ENCODE data around the gene CFAP43.

Gene CFAP43

GRCh38 chr10:104233817-104234216 is 1.7 kb upstream of the CFAP43 start:
- in situ Hi-C loops (cut with HindIII; ENCODE audit: low sequenced_read_pairs) = no loop called here
- DNase-seq (ENCODE audit: low read depth, low spot score) = no peak
- H3K4me3 ChIP-seq (ENCODE audit: low read depth, low read length) = no peak overlapping the region
- no peak for TF ChIP-seq CTCF (IDR thresholded peaks at IDR 0.05; ENCODE audit: low read depth, low read length)

DNA sequence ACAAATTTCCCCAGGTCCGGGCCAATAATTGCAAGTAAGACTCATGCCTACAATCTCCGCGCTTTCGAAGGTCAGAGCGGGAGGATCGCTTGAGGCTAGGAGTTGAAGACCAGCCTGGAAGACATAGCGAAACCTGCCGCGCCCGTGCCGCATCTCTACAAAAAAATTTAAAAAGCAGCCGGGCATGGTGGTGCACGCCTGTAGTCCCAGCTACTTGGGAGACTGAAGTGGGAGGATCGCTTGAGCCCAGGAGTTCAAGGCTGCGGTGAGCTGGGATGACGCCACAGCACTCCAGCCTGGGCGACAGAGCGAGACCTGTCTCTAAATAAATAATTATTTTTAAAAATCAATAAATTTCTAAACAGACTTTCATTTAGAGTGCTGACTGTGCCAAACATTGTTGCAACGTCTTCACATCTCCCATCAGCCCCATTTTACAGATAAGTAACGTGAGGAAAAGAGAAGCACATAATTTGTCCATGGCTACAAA is 494 bp upstream of the CFAP43 start:
- in situ Hi-C loops (cut with HindIII; ENCODE audit: low sequenced_read_pairs) = no loop called here
- H3K4me3 ChIP-seq (ENCODE audit: low read depth, low read length) = peak overlapping the region; percentile 81
- no peak for TF ChIP-seq CTCF (IDR thresholded peaks at IDR 0.05; ENCODE audit: low read depth, low read length)
- no peak for DNase-seq (ENCODE audit: low read depth, low spot score)

DNA sequence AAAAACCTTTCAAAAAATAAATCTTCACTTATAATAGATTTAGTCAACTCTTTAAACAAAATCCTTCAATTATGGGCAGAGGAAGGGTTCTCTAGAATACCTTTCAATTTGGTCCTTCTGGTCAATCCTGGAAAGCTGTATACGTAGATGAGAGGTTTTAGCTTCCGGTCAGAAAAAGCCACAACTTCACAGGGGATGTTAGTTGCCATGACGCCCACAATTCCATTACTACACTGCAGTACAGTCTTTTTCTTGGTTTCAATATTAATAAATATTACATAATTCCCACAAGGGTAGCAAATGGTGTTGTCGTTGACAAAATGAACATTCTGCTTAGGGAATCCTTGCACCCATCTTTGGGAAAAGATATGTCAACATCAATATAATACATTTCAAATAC is 1.7 kb downstream of the CFAP43 start:
- DNase-seq (ENCODE audit: low read depth, low spot score) = no peak
- TF ChIP-seq CTCF (IDR thresholded peaks at IDR 0.05; ENCODE audit: low read depth, low read length) = no peak
- no peak overlapping the region for H3K4me3 ChIP-seq (ENCODE audit: low read depth, low read length)
- in situ Hi-C loops (cut with HindIII; ENCODE audit: low sequenced_read_pairs) = no loop called here

- no peak for DNase-seq (ENCODE audit: low read depth, low spot score)
- no peak overlapping the region for H3K4me3 ChIP-seq (ENCODE audit: low read depth, low read length)
- in situ Hi-C loops (cut with HindIII; ENCODE audit: low sequenced_read_pairs) = no loop called here
- TF ChIP-seq CTCF (IDR thresholded peaks at IDR 0.05; ENCODE audit: low read depth, low read length) = no peak
Measured at GRCh38 chr10:104223304-104223703, 8.9 kb downstream of the CFAP43 start.

DNA sequence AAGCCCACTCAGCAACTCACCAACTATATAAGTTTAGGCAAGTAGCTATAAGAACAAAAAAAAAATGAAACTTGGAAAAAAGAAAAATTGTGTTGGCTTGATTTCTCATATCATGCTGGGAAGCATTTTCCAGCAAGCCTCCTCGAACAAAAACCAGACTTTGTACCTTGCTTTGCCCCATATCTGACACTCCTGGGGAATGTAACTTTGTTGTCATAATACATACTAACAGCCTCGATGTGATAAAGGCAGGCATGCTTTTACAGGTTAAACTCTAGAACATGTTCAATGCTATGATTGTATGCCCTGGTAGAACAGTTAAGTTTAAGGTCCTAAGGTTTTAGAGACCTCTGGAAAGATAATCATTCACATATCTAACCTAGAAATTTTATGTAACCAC is 11.6 kb downstream of the CFAP43 start:
- in situ Hi-C loops (cut with HindIII; ENCODE audit: low sequenced_read_pairs) = no loop called here
- H3K4me3 ChIP-seq (ENCODE audit: low read depth, low read length) = no peak overlapping the region
- no peak for DNase-seq (ENCODE audit: low read depth, low spot score)
- TF ChIP-seq CTCF (IDR thresholded peaks at IDR 0.05; ENCODE audit: low read depth, low read length) = no peak

DNA sequence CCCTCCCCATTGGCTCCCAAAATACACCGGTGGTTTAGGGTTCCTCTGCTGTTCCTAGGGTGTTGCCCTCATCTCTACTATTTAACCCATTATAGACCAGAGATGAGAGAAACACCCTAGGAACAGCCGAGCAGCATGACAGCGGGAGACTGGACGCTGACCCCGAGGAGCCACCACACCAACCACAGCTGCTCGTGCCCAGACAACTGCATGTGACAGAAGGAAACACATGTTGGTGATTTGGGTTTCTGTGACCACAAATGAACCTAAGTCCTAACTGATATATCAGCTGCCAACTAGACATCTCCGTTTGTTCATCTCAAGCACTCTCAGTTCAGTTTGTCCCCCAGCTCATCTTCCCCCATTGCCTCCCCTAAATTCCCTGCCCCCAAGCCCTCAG is 13.4 kb downstream of the CFAP43 start:
- no peak for DNase-seq (ENCODE audit: low read depth, low spot score)
- no peak for TF ChIP-seq CTCF (IDR thresholded peaks at IDR 0.05; ENCODE audit: low read depth, low read length)
- in situ Hi-C loops (cut with HindIII; ENCODE audit: low sequenced_read_pairs) = no loop called here
- no peak overlapping the region for H3K4me3 ChIP-seq (ENCODE audit: low read depth, low read length)

GRCh38 chr10:104216631-104217030 is 15.5 kb downstream of the CFAP43 start:
- in situ Hi-C loops (cut with HindIII; ENCODE audit: low sequenced_read_pairs) = no loop called here
- DNase-seq (ENCODE audit: low read depth, low spot score) = no peak
- H3K4me3 ChIP-seq (ENCODE audit: low read depth, low read length) = no peak overlapping the region
- TF ChIP-seq CTCF (IDR thresholded peaks at IDR 0.05; ENCODE audit: low read depth, low read length) = no peak

Measured in astrocyte of the spinal cord (primary cell).